ENCODE measurements around the gene APLP1.

The APLP1 gene

DNA sequence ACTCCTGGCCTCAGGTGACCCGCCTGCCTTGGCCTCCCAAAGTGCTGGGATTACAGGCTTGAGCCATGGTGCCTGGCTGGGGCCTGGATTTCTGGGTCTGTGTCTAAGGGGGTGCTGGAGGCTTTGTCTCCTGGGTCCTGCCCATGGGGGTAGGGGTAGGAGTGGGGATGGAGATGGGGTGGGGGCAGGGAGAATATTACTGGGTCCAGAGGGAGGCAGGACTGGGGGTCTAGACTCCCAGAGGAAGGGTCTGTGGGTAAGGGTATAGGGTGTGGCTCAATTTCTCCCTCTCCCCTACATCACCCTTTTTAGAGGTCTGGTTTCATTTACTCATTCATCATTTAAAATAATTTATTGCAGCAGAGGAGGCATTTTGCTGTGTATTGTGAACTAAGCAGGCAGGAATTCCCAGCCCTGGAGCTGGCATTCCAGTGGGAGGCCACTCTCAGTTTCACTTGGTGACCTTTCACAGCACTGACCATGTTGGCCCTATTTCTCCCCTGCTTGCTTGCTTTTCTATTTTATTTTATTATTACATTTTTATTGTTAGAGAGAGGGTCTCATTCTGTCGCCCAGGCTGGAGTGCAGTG is 32.8 kb downstream of the APLP1 start:
- no peak for TF ChIP-seq CTCF (conservative IDR thresholded peaks at IDR 0.05; ENCODE audit: low read depth, low read length)
- peak; percentile 37 for DNase-seq (ENCODE audit: low read depth)
- peak overlapping the region; percentile 76 for H3K4me3 ChIP-seq (ENCODE audit: low read depth, low read length)

GRCh38 chr19:35901854-35902661 is 33.7 kb downstream of the APLP1 start, which contains the start of gene HCST:
Gene HCST (plus strand): TSS chr19:35902529. CDS start chr19:35902594, 65 bp downstream.
- TF ChIP-seq CTCF (conservative IDR thresholded peaks at IDR 0.05; ENCODE audit: low read depth, low read length), result no peak
- no peak for DNase-seq (ENCODE audit: low read depth)
- H3K4me3 ChIP-seq (ENCODE audit: low read depth, low read length), result peak within 1 kb of the TSS; percentile 48

- H3K4me3 ChIP-seq (ENCODE audit: low read depth, low read length), result peak overlapping the region; percentile 48
- DNase-seq (ENCODE audit: low read depth), result no peak
- no peak for TF ChIP-seq CTCF (conservative IDR thresholded peaks at IDR 0.05; ENCODE audit: low read depth, low read length)
Measured at GRCh38 chr19:35902870-35903475, 34.6 kb downstream of the APLP1 start.

- DNase-seq (ENCODE audit: low read depth), result peak; percentile 62
- H3K4me3 ChIP-seq (ENCODE audit: low read depth, low read length), result peak overlapping the region; percentile 48
- TF ChIP-seq CTCF (conservative IDR thresholded peaks at IDR 0.05; ENCODE audit: low read depth, low read length), result no peak
Measured at GRCh38 chr19:35903550-35904179, 35.3 kb downstream of the APLP1 start.

DNA sequence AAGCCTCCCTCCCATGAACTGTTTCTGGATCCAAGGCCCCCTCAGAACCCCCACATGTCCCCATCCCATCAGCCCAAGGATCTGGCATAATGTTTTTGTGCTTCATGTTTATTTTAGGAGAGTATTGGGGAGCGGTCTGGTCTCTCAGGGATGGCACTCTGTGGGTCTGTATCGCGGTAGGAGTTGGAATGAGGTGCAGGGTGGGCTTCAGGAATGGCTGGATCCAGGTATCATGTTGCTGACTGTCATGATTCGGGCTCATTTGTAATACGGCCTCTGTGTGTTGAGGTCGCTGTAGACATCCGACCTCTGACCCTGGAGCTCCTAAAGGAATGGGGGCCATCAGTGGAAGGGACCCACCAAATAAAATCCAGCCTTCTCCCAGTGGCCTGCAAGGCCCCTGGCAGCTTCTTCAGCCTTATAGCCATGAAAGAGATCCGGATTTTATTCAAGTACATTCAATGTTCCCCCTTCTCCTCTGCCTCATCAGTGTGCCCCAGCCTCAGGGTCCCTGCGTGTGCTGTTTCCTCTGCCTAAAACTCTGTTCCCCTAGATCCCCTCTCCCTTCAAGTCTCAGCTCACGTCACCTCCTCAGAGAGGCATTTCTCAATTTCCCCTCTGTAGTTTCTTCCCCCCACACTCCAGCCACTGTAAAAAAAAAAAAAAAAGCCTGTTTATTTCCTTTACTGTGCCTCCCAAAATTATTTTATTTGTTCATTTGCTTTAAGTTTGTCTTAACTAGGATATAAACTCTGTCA is 36.1 kb downstream of the APLP1 start:
- TF ChIP-seq CTCF (conservative IDR thresholded peaks at IDR 0.05; ENCODE audit: low read depth, low read length), result no peak
- DNase-seq (ENCODE audit: low read depth), result no peak
- no peak overlapping the region for H3K4me3 ChIP-seq (ENCODE audit: low read depth, low read length)

GRCh38 chr19:35905178-35905727 is 36.9 kb downstream of the APLP1 start:
- no peak overlapping the region for H3K4me3 ChIP-seq (ENCODE audit: low read depth, low read length)
- no peak for TF ChIP-seq CTCF (conservative IDR thresholded peaks at IDR 0.05; ENCODE audit: low read depth, low read length)
- DNase-seq (ENCODE audit: low read depth), result peak; percentile 6
